ENCODE measurements around the gene PAXIP1.

Gene PAXIP1

DNA sequence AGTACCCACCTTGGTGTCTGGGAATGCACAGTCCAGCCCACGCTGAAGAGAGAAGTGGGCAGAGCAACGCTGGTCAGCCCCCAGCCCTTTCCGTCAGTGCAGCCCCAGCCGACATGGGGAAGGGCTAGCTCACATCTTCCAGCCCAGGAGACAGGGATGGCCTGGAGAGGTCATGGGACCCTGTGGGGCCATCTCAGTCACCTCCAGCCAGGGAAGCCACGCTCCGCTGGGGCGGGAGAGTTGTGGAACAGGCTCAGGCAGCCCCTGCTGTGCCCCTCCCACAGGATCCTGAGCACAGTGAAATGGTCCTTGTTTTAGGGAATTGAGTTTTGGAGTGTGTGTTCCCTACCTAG is 85.1 kb downstream of the PAXIP1 start:
- DNase-seq: no peak
- Histone ChIP-seq H3K36me3 (replicated peaks) (no peaks in the 10 kb centered on the region), H3K27ac (no peak overlapping the region), H3K4me3 (ENCODE audit: low read depth, low read length) (no peak overlapping the region), H3K27me3 (replicated peaks) (peaks cover 7% of the 10 kb centered on the region)
- TF ChIP-seq, protein P1, sequence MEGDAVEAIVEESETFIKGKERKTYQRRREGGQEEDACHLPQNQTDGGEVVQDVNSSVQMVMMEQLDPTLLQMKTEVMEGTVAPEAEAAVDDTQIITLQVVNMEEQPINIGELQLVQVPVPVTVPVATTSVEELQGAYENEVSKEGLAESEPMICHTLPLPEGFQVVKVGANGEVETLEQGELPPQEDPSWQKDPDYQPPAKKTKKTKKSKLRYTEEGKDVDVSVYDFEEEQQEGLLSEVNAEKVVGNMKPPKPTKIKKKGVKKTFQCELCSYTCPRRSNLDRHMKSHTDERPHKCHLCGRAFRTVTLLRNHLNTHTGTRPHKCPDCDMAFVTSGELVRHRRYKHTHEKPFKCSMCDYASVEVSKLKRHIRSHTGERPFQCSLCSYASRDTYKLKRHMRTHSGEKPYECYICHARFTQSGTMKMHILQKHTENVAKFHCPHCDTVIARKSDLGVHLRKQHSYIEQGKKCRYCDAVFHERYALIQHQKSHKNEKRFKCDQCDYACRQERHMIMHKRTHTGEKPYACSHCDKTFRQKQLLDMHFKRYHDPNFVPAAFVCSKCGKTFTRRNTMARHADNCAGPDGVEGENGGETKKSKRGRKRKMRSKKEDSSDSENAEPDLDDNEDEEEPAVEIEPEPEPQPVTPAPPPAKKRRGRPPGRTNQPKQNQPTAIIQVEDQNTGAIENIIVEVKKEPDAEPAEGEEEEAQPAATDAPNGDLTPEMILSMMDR (IDR thresholded peaks at IDR 0.05; ENCODE audit: low read depth, low read length, missing control alignments): no peak
- in situ Hi-C loops (cut with HindIII; ENCODE audit: low pct_ligation_motif_present, low sequenced_read_pairs): no loop called here

- TF ChIP-seq, protein P1 (IDR thresholded peaks at IDR 0.05; ENCODE audit: low read depth, low read length, missing control alignments): no peak
- no peak for DNase-seq
- no peaks in the 10 kb centered on the region for H3K36me3 ChIP-seq (replicated peaks)
- in situ Hi-C loops (cut with HindIII; ENCODE audit: low pct_ligation_motif_present, low sequenced_read_pairs): no loop called here
- peaks cover 7% of the 10 kb centered on the region for H3K27me3 ChIP-seq (replicated peaks)
- H3K27ac ChIP-seq: no peak overlapping the region
- H3K4me3 ChIP-seq (ENCODE audit: low read depth, low read length): no peak overlapping the region
Measured at GRCh38 chr7:154916856-154917807, 85.8 kb downstream of the PAXIP1 start.

DNA sequence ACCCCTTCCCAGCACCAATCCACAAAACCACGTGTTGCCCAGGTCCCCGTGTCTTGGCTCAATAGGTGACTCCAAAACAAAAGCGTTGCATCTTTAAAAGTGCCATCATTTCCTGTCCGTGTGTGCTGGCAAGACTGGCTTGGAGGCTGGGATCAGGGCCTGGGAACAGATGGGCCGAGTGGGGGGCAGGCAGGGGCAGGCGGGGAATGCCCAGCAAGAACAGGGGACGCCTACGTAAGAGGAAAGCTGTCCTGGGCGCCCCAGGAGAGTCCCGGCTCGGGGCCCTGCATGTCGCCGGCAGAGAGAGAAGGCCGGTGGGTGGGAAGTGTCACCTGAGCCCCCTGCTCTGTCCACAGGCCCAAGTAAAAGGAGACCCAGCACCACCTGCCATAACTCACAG is 86.5 kb downstream of the PAXIP1 start:
- Histone ChIP-seq H3K27me3 (replicated peaks) (peaks cover 7% of the 10 kb centered on the region), H3K36me3 (replicated peaks) (no peaks in the 10 kb centered on the region), H3K27ac (no peak overlapping the region), H3K4me3 (ENCODE audit: low read depth, low read length) (no peak overlapping the region)
- TF ChIP-seq, protein P1 (IDR thresholded peaks at IDR 0.05; ENCODE audit: low read depth, low read length, missing control alignments): no peak
- no peak for DNase-seq
- in situ Hi-C loops (cut with HindIII; ENCODE audit: low pct_ligation_motif_present, low sequenced_read_pairs): no loop called here

- no peak overlapping the region for H3K27ac ChIP-seq
- H3K36me3 ChIP-seq (replicated peaks): no peaks in the 10 kb centered on the region
- TF ChIP-seq, protein P1 (IDR thresholded peaks at IDR 0.05; ENCODE audit: low read depth, low read length, missing control alignments): no peak
- DNase-seq: no peak
- in situ Hi-C loops (cut with HindIII; ENCODE audit: low pct_ligation_motif_present, low sequenced_read_pairs): no loop called here
- H3K27me3 ChIP-seq (replicated peaks): peaks cover 7% of the 10 kb centered on the region
- H3K4me3 ChIP-seq (ENCODE audit: low read depth, low read length): no peak overlapping the region
Measured at GRCh38 chr7:154915600-154915999, 87.3 kb downstream of the PAXIP1 start.

GRCh38 chr7:154914996-154915380 is 87.9 kb downstream of the PAXIP1 start:
- DNase-seq: no peak
- in situ Hi-C loops (cut with HindIII; ENCODE audit: low pct_ligation_motif_present, low sequenced_read_pairs): no loop called here
- TF ChIP-seq, protein P1 (IDR thresholded peaks at IDR 0.05; ENCODE audit: low read depth, low read length, missing control alignments): no peak
- H3K36me3 ChIP-seq (replicated peaks): no peaks in the 10 kb centered on the region
- no peak overlapping the region for H3K4me3 ChIP-seq (ENCODE audit: low read depth, low read length)
- H3K27me3 ChIP-seq (replicated peaks): peaks cover 7% of the 10 kb centered on the region
- H3K27ac ChIP-seq: no peak overlapping the region
